B cell (primary cell): Measurements from ENCODE around the gene SMARCA4. TPM values are rescaled to one million over a fixed set of nuclear protein-coding genes. Genes with fewer than 3 reads are reported as not detected.

Experiments used
- ATAC-seq: fragments of 200-7000 bp; cut with Tn5 transposase; one replicate; pipeline ENCODE4 v1.10.0; 2021; ENCODE audit warnings: low read depth, mild to moderate bottlenecking, moderate number of reproducible peaks, moderate library complexity
- CTCF ChIA-PET: fragments of 350-600 bp; sonication (Branson Sonifier 250); formaldehyde crosslinking; loops from one replicate; lab custom pipeline; 2021; ENCODE audit warnings: antibody characterized with exemption, inconsistent platforms; lab: Charles Lee
- POLR2A ChIA-PET: fragments of 350-600 bp; sonication (Branson Sonifier 250); formaldehyde crosslinking; loops from one replicate; lab custom pipeline; 2021; ENCODE audit warnings: antibody characterized with exemption; lab: Charles Lee
- DNase-seq: peaks from one replicate; pipeline ENCODE4 v3.0.0; 2013
- H2AFZ ChIP-seq: 2 replicates; pipeline ENCODE4 v1.6.1; 2012; ENCODE audit warnings: mild to moderate bottlenecking, low read depth, low read length; ENCODE audit not compliant: insufficient read depth, poor library complexity, severe bottlenecking
- H3K27ac ChIP-seq, 2 donors: 1 replicate in 1 of 2; 2 replicates in 1 of 2; pipeline ENCODE4 v1.5.1; 2012 to 2013; ENCODE audit warnings: low read length in 2 of 2, mild to moderate bottlenecking in 2 of 2, moderate library complexity in 1 of 2
- H3K27me3 ChIP-seq, 4 experiments: fragments of 200-600 bp in 1 of 4; sonication (generic) in 1 of 4; replicated peaks in 1 of 4; 1 replicate in 2 of 4; 2 replicates in 2 of 4; pipeline versions ENCODE4 v1.6.1 to v1.7.0; 2013 to 2016; ENCODE audit warnings: low read length in 3 of 4, mild to moderate bottlenecking in 2 of 4, mixed read lengths in 1 of 4, moderate library complexity in 1 of 4; ENCODE audit not compliant: insufficient read depth in 4 of 4, control insufficient read depth in 3 of 4; ENCODE audit errors: control extremely low read depth in 1 of 4
- H3K36me3 ChIP-seq, 2 experiments: replicated peaks in 1 of 2; 1 replicate in 1 of 2; 2 replicates in 1 of 2; pipeline versions ENCODE4 v1.6.1 to v1.7.1; 2013; ENCODE audit warnings: low read length in 1 of 2; ENCODE audit not compliant: insufficient read depth in 2 of 2, control insufficient read depth in 1 of 2; ENCODE audit errors: control extremely low read depth in 1 of 2, extremely low read depth in 1 of 2
- H3K4me1 ChIP-seq, 2 donors: fragments of 200-600 bp in 1 of 2; sonication (generic) in 1 of 2; 1 replicate in 1 of 2; 2 replicates in 1 of 2; pipeline versions ENCODE4 v1.5.1 to v1.6.1; 2013 to 2017; ENCODE audit warnings: low read length in 2 of 2; ENCODE audit not compliant: control insufficient read depth in 2 of 2, insufficient read depth in 2 of 2
- H3K4me2 ChIP-seq: replicated peaks from 2 replicates; pipeline ENCODE3; 2012; ENCODE audit warnings: mild to moderate bottlenecking, low read depth, low read length; ENCODE audit not compliant: poor library complexity, severe bottlenecking
- H3K4me3 ChIP-seq, 5 experiments: fragments of 200-600 bp in 1 of 5; sonication (generic) in 1 of 5; 1 replicate in 3 of 5; 2 replicates in 2 of 5; pipeline versions ENCODE4 v1.5.1 to v1.7.0; 2011 to 2016; ENCODE audit warnings: low read length in 4 of 5, mild to moderate bottlenecking in 4 of 5, low read depth in 2 of 5, control low read depth in 1 of 5, moderate library complexity in 1 of 5; ENCODE audit not compliant: insufficient read depth in 1 of 5; ENCODE audit errors: control extremely low read depth in 1 of 5, extremely low read depth in 1 of 5
- H3K79me2 ChIP-seq: fragments of 200-600 bp; sonication (generic); one replicate; pipeline ENCODE4 v1.6.0; 2016; ENCODE audit warnings: low read length; ENCODE audit not compliant: control insufficient read depth, insufficient read depth
- H3K9ac ChIP-seq: fragments of 200-600 bp; sonication (generic); 2 replicates; pipeline ENCODE4 v1.6.1; 2017; ENCODE audit warnings: mild to moderate bottlenecking, low read length, moderate library complexity
- H3K9me3 ChIP-seq, 3 donors: one replicate each; pipeline versions ENCODE4 v1.6.1 to v1.7.1; 2013; ENCODE audit warnings: low read length in 2 of 3; ENCODE audit not compliant: control insufficient read depth in 2 of 3, insufficient read depth in 1 of 3; ENCODE audit errors: control extremely low read depth in 1 of 3
- H4K20me1 ChIP-seq: 2 replicates; pipeline ENCODE4 v1.6.0; 2012; ENCODE audit warnings: mild to moderate bottlenecking, low read length; ENCODE audit not compliant: insufficient read depth, control insufficient read depth, poor library complexity, severe bottlenecking
- H3K27ac Mint-ChIP-seq: one replicate; pipeline ENCODE4 v1.8.0; 2021; ENCODE audit warnings: mixed read lengths
- H3K27me3 Mint-ChIP-seq: one replicate; pipeline ENCODE4 v1.8.0; 2021; ENCODE audit warnings: mixed read lengths
- H3K4me1 Mint-ChIP-seq: one replicate; pipeline ENCODE4 v1.8.0; 2021; ENCODE audit warnings: mixed read lengths
- H3K4me3 Mint-ChIP-seq: one replicate; pipeline ENCODE4 v1.8.0; 2021; ENCODE audit warnings: mixed read lengths
- H3K9me3 Mint-ChIP-seq: one replicate; pipeline ENCODE4 v1.8.0; 2022; ENCODE audit warnings: mixed read lengths; ENCODE audit not compliant: insufficient read depth
- CTCF ChIP-seq: fragments of 200-600 bp; IDR thresholded peaks from one replicate; pipeline ENCODE4 v1.8.0; 2022; ENCODE audit warnings: antibody characterized with exemption, mild to moderate bottlenecking
- EZH2 ChIP-seq: IDR thresholded peaks from 2 replicates; pipeline ENCODE4 v1.6.1; 2012; ENCODE audit warnings: borderline replicate concordance, low read depth, mild to moderate bottlenecking, moderate library complexity, low read length; ENCODE audit not compliant: insufficient read depth, poor library complexity, severe bottlenecking
- WGBS: methylation state at CpG from one replicate; pipeline ENCODE4 v1.1.5; 2013; ENCODE audit warnings: missing lambda C conversion rate; ENCODE audit not compliant: insufficient coverage; 5-methylcytosine and 5-hydroxymethylcytosine counted together
- intact Hi-C: fragments of 100-400 bp; cut with micrococcal nuclease; formaldehyde crosslinking; loops from one replicate; pipeline ENCODE4 v1.10.0; 2022
- polyA plus RNA-seq: library from polyadenylated mRNA; depleted of rRNA; stranded (reverse); fragments of >200 nt; gene quantifications from 2 replicates; pipeline ENCODE4 v1.2.3, GENCODE V29; 2012
- total RNA-seq, 2 donors: library from RNA; stranded (reverse); fragments of 120-200 nt in 1 of 2; gene quantifications; 1 replicate in 1 of 2; 2 replicates in 1 of 2; pipeline versions ENCODE4 v1.2.3 to v1.2.4, GENCODE V29; 2013 to 2022

Gene SMARCA4
- total and polyA plus RNA-seq, 2 donors (not counting 1 experiment from before 2014, with no cell fraction given), result 49.7 to 82.3 TPM

GRCh38 chr19:11090997-11091702, 130.3 kb downstream of the SMARCA4 start:
- peak overlapping the region; percentile 68 for H3K27ac Mint-ChIP-seq
- H4K20me1 ChIP-seq, result no peaks in the 10 kb centered on the region
- peak overlapping the region; percentile 59 to 64 for H3K27ac ChIP-seq
- H3K4me1 ChIP-seq, result peaks cover 59 to 70% of the 10 kb centered on the region in 2 donors
- WGBS, result 7% methylated on average over 2 of the region's 11 CpGs
- H3K9me3 ChIP-seq, result peaks cover 1 to 63% (median 28%) of the 10 kb centered on the region in 3 donors
- no peak for ATAC-seq
- peaks cover 22% of the 10 kb centered on the region for H3K27me3 Mint-ChIP-seq
- H3K9ac ChIP-seq, result peak overlapping the region; percentile 59
- peaks cover 8% of the 10 kb centered on the region for H3K79me2 ChIP-seq
- H3K4me2 ChIP-seq, result peak overlapping the region; percentile 88
- H3K4me3 ChIP-seq, result peak overlapping the region; percentile 43 to 62 (median 52)
- peak overlapping the region; percentile 58 for H2AFZ ChIP-seq
- H3K9me3 Mint-ChIP-seq, result no peaks in the 10 kb centered on the region
- ChIA-PET CTCF (no interaction called here), POLR2A (no interaction called here)
- TF ChIP-seq EZH2, result no peak
- no peak for TF ChIP-seq CTCF
- no peak for DNase-seq
- intact Hi-C loops, result no loop called here
- peaks cover 0 to 73% (median 32%) of the 10 kb centered on the region in 4 experiments for H3K27me3 ChIP-seq
- no peaks in the 10 kb centered on the region for H3K36me3 ChIP-seq
- H3K4me1 Mint-ChIP-seq, result peaks cover 39% of the 10 kb centered on the region
- H3K4me3 Mint-ChIP-seq, result peak overlapping the region; percentile 76

GRCh38 chr19:11091703-11092153, 130.9 kb downstream of the SMARCA4 start:
- Histone ChIP-seq H3K36me3 (no peaks in the 10 kb centered on the region), H3K79me2 (peaks cover 8% of the 10 kb centered on the region), H2AFZ (no peak overlapping the region), H4K20me1 (no peaks in the 10 kb centered on the region), H3K4me1 (peaks cover 64 to 75% of the 10 kb centered on the region in 2 donors), H3K4me2 (no peak overlapping the region), H3K9ac (no peak overlapping the region), H3K27ac (no peak overlapping the region), H3K27me3 (peaks cover 0 to 76% (median 34%) of the 10 kb centered on the region in 4 experiments), H3K9me3 (peaks cover 1 to 68% (median 28%) of the 10 kb centered on the region in 3 donors), H3K4me3 (no peak overlapping the region)
- no peaks in the 10 kb centered on the region for H3K9me3 Mint-ChIP-seq
- H3K4me1 Mint-ChIP-seq, result peaks cover 44% of the 10 kb centered on the region
- no peak overlapping the region for H3K27ac Mint-ChIP-seq
- H3K27me3 Mint-ChIP-seq, result peaks cover 27% of the 10 kb centered on the region
- POLR2A ChIA-PET, result no interaction called here
- no peak for ATAC-seq
- CTCF ChIA-PET, result no interaction called here
- WGBS, result 44% methylated on average over 4 of the region's 8 CpGs
- DNase-seq, result peak; percentile 34
- TF ChIP-seq CTCF (no peak), EZH2 (no peak)
- H3K4me3 Mint-ChIP-seq, result no peak overlapping the region
- intact Hi-C loops, result no loop called here
